ENCODE results near the gene LAMC3. TPM values are rescaled to one million over a fixed set of nuclear protein-coding genes. Genes with fewer than 3 reads are reported as not detected.

Gene LAMC3
- total and polyA plus RNA-seq, 2 donors = 0.61 to 2.6 TPM

DNA sequence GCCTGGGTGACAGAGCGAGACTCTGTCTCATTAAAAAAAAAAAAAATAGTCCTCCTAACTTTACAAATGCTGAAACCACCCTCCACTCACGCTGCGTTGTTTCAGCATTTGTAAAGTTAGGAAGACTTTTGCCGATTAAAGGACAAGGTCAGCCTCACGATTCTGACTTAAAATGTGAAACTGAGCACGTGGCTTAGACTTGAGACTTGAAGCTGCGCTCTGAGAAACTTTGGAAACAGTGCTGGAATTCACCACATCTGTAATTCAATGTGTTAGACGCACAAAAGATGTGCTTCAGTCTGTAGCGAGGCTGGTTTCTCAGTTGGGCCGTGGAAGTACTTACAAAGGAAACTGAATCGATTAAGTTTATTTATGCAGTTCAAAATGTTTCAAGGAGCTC lies 25.0 kb upstream of the LAMC3 start:
- Histone ChIP-seq H3K4me3 (ENCODE audit: low read length in 2 of 2) (no peak overlapping the region), H3K4me1 (ENCODE audit: control insufficient read depth in 2 of 2, insufficient read depth in 2 of 2, low read length in 2 of 2) (no peaks in the 10 kb centered on the region), H3K36me3 (ENCODE audit: control insufficient read depth in 2 of 2, insufficient read depth in 2 of 2, low read length in 1 of 2) (no peaks in the 10 kb centered on the region), H3K27me3 (ENCODE audit: control insufficient read depth in 2 of 2, insufficient read depth in 1 of 2, low read length in 1 of 2) (peaks cover 0 to 8% of the 10 kb centered on the region in 2 donors), H3K27ac (ENCODE audit: low read depth in 1 of 2, low read length in 1 of 2) (no peak overlapping the region), H3K9me3 (ENCODE audit: control insufficient read depth in 2 of 2, insufficient read depth in 1 of 2, low read length in 1 of 2) (no peaks in the 10 kb centered on the region)
- WGBS = 91% methylated on average over 11 of the region's 11 CpGs
- no peak for DNase-seq (ENCODE audit: low read depth in 6 of 9, low spot score in 9 of 9)

DNA sequence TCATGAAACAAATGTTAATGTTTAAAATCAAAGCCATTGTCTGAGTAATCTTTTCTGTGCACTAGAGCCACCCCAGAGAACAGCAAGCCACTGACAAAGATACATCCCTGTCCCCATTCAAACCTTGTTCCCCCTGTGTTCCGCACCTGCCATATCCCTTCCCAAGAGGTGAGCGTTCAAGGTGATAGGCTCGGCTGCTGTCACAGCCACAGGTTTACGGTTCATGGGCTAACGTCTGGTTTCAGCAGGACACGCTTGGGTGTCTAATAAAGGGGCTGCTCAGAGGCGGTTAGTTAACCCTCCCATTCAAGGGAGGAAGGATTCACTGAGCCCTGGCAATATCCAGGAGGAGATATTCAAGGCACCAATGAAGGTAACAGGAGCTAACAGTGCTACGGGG lies 24.5 kb upstream of the LAMC3 start:
- H3K4me1 ChIP-seq (ENCODE audit: control insufficient read depth in 2 of 2, insufficient read depth in 2 of 2, low read length in 2 of 2) = no peaks in the 10 kb centered on the region
- DNase-seq (ENCODE audit: low read depth in 6 of 9, low spot score in 9 of 9) = no peak
- no peak overlapping the region for H3K4me3 ChIP-seq (ENCODE audit: low read length in 2 of 2)
- WGBS = 96% methylated on average over 8 of the region's 8 CpGs
- H3K9me3 ChIP-seq (ENCODE audit: control insufficient read depth in 2 of 2, insufficient read depth in 1 of 2, low read length in 1 of 2) = no peaks in the 10 kb centered on the region
- H3K27ac ChIP-seq (ENCODE audit: low read depth in 1 of 2, low read length in 1 of 2) = no peak overlapping the region
- H3K36me3 ChIP-seq (ENCODE audit: control insufficient read depth in 2 of 2, insufficient read depth in 2 of 2, low read length in 1 of 2) = no peaks in the 10 kb centered on the region
- peaks cover 0 to 8% of the 10 kb centered on the region in 2 donors for H3K27me3 ChIP-seq (ENCODE audit: control insufficient read depth in 2 of 2, insufficient read depth in 1 of 2, low read length in 1 of 2)

DNA sequence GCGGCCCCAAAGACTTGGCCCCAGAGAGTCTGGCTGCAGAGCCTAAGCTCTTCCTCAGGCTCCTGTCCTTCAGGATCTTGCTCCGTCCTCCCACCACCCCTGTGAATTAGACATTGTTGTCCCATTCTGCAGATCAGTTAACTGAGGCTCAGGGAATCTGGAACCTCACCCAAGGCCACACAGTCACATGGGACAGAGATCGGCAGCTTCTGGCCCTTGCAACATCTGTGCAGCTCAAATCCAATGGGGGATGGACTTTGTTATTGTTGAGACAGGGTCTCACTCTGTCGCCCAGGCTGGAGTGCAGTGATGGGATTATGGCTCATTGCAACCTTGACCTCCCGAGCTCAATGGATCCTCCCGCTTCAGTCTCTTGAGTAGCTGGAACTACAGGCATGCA lies 23.9 kb upstream of the LAMC3 start:
- H3K4me1 ChIP-seq (ENCODE audit: control insufficient read depth in 2 of 2, insufficient read depth in 2 of 2, low read length in 2 of 2) = no peaks in the 10 kb centered on the region
- H3K9me3 ChIP-seq (ENCODE audit: control insufficient read depth in 2 of 2, insufficient read depth in 1 of 2, low read length in 1 of 2) = no peaks in the 10 kb centered on the region
- H3K4me3 ChIP-seq (ENCODE audit: low read length in 2 of 2) = no peak overlapping the region
- H3K27ac ChIP-seq (ENCODE audit: low read depth in 1 of 2, low read length in 1 of 2) = no peak overlapping the region
- no peaks in the 10 kb centered on the region for H3K36me3 ChIP-seq (ENCODE audit: control insufficient read depth in 2 of 2, insufficient read depth in 2 of 2, low read length in 1 of 2)
- 97% methylated on average over 6 of the region's 6 CpGs for WGBS
- DNase-seq (ENCODE audit: low read depth in 6 of 9, low spot score in 9 of 9) = no peak
- H3K27me3 ChIP-seq (ENCODE audit: control insufficient read depth in 2 of 2, insufficient read depth in 1 of 2, low read length in 1 of 2) = peaks cover 0 to 5% of the 10 kb centered on the region in 2 donors

GRCh38 chr9:130985606-130986162 lies 23.3 kb upstream of the LAMC3 start:
- WGBS = 82% methylated on average over 5 of the region's 5 CpGs
- Histone ChIP-seq H3K27me3 (ENCODE audit: control insufficient read depth in 2 of 2, insufficient read depth in 1 of 2, low read length in 1 of 2) (peaks cover 0 to 2% of the 10 kb centered on the region in 2 donors), H3K4me1 (ENCODE audit: control insufficient read depth in 2 of 2, insufficient read depth in 2 of 2, low read length in 2 of 2) (no peaks in the 10 kb centered on the region), H3K27ac (ENCODE audit: low read depth in 1 of 2, low read length in 1 of 2) (no peak overlapping the region), H3K36me3 (ENCODE audit: control insufficient read depth in 2 of 2, insufficient read depth in 2 of 2, low read length in 1 of 2) (no peaks in the 10 kb centered on the region), H3K9me3 (ENCODE audit: control insufficient read depth in 2 of 2, insufficient read depth in 1 of 2, low read length in 1 of 2) (no peaks in the 10 kb centered on the region), H3K4me3 (ENCODE audit: low read length in 2 of 2) (no peak overlapping the region)
- no peak for DNase-seq (ENCODE audit: low read depth in 6 of 9, low spot score in 9 of 9)

DNA sequence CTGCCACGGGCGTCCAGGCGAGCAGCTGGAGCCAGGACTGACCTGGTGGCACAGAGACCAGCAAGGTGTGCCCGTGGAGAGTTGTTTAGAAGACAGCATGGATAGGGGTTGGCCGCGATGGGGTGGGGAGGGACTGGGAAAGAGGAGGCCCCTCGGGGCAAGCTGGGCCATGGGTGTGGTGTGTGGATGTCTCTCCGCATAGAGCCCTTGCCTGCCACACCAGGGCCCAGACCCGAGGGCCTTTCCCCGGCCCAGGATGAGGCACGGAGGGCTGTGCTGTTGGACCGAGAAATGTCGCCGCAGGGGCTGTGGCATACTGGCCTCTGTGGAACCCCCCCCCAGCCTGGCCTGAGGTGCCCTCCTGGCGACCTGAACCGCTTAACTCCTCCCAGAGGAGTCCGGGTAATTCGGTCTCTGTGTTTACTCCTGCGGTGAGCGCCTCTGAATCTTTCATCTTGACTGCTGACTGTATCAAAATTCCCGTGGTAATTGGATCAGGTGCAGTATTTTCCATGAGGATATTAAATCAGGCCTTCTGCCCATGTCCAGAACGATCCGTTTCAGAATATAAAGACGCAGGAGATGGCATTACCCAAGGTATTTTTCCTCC lies 22.5 kb upstream of the LAMC3 start:
- H3K27me3 ChIP-seq (ENCODE audit: control insufficient read depth in 2 of 2, insufficient read depth in 1 of 2, low read length in 1 of 2) = peaks cover 0 to 2% of the 10 kb centered on the region in 2 donors
- WGBS = 87% methylated on average over 24 of the region's 24 CpGs

GRCh38 chr9:130987054-130987453 lies 21.9 kb upstream of the LAMC3 start:
- no peak for DNase-seq (ENCODE audit: low read depth in 6 of 9, low spot score in 9 of 9)
- WGBS = 93% methylated on average over 7 of the region's 7 CpGs
- no peak overlapping the region for H3K4me3 ChIP-seq (ENCODE audit: low read length in 2 of 2)
- H3K27ac ChIP-seq (ENCODE audit: low read depth in 1 of 2, low read length in 1 of 2) = no peak overlapping the region
- no peaks in the 10 kb centered on the region for H3K9me3 ChIP-seq (ENCODE audit: control insufficient read depth in 2 of 2, insufficient read depth in 1 of 2, low read length in 1 of 2)
- H3K36me3 ChIP-seq (ENCODE audit: control insufficient read depth in 2 of 2, insufficient read depth in 2 of 2, low read length in 1 of 2) = no peaks in the 10 kb centered on the region
- H3K4me1 ChIP-seq (ENCODE audit: control insufficient read depth in 2 of 2, insufficient read depth in 2 of 2, low read length in 2 of 2) = no peaks in the 10 kb centered on the region
- peaks cover 0 to 2% of the 10 kb centered on the region in 2 donors for H3K27me3 ChIP-seq (ENCODE audit: control insufficient read depth in 2 of 2, insufficient read depth in 1 of 2, low read length in 1 of 2)

More for the DNA sequence above, 22.5 kb upstream of the LAMC3 start:
- no peaks in the 10 kb centered on the region for H3K9me3 ChIP-seq (ENCODE audit: control insufficient read depth in 2 of 2, insufficient read depth in 1 of 2, low read length in 1 of 2)
- no peak for DNase-seq (ENCODE audit: low read depth in 6 of 9, low spot score in 9 of 9)
- no peaks in the 10 kb centered on the region for H3K4me1 ChIP-seq (ENCODE audit: control insufficient read depth in 2 of 2, insufficient read depth in 2 of 2, low read length in 2 of 2)
- no peak overlapping the region for H3K4me3 ChIP-seq (ENCODE audit: low read length in 2 of 2)
- no peaks in the 10 kb centered on the region for H3K36me3 ChIP-seq (ENCODE audit: control insufficient read depth in 2 of 2, insufficient read depth in 2 of 2, low read length in 1 of 2)
- H3K27ac ChIP-seq (ENCODE audit: low read depth in 1 of 2, low read length in 1 of 2) = no peak overlapping the region

DNA sequence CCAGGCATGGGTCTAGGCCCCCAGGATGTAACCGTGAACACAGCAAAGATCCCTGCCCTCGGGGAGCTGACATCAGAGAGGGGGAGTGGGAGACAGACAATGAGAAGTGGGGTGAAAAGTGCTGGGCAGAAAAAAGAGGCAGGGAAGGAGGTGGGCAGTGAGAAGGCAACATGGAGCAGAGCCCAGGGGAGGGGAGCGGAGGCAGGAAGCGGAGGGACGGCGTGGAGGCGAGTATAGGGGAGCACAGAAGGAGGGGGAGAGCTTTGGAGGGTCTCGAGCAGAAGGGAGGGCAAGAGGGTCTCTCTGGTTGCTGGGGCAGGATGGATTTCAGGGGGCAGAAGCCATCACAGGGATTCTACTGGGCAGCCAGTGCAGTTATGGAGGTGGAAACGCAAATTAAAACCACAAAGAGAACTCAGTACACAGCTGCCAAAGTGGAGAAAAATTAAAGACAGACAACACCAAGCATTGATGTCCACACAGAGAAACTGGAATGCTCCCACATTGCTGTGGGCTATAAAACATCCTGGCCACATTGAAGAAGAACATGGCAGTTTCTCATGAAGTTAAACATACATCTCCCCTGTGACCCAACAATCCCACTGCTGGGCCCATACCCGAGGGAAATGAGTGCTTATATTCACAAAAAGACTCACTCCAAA lies 21.1 kb upstream of the LAMC3 start:
- H3K27ac ChIP-seq (ENCODE audit: low read depth in 1 of 2, low read length in 1 of 2) = no peak overlapping the region
- H3K9me3 ChIP-seq (ENCODE audit: control insufficient read depth in 2 of 2, insufficient read depth in 1 of 2, low read length in 1 of 2) = no peaks in the 10 kb centered on the region
- H3K27me3 ChIP-seq (ENCODE audit: control insufficient read depth in 2 of 2, insufficient read depth in 1 of 2, low read length in 1 of 2) = peaks cover 0 to 2% of the 10 kb centered on the region in 2 donors
- no peaks in the 10 kb centered on the region for H3K4me1 ChIP-seq (ENCODE audit: control insufficient read depth in 2 of 2, insufficient read depth in 2 of 2, low read length in 2 of 2)
- H3K4me3 ChIP-seq (ENCODE audit: low read length in 2 of 2) = no peak overlapping the region
- DNase-seq (ENCODE audit: low read depth in 6 of 9, low spot score in 9 of 9) = no peak
- WGBS = 78% methylated on average over 10 of the region's 10 CpGs
- H3K36me3 ChIP-seq (ENCODE audit: control insufficient read depth in 2 of 2, insufficient read depth in 2 of 2, low read length in 1 of 2) = no peaks in the 10 kb centered on the region

- no peak for DNase-seq (ENCODE audit: low read depth in 6 of 9, low spot score in 9 of 9)
- WGBS = 94% methylated on average over 2 of the region's 2 CpGs
- Histone ChIP-seq H3K9me3 (ENCODE audit: control insufficient read depth in 2 of 2, insufficient read depth in 1 of 2, low read length in 1 of 2) (no peaks in the 10 kb centered on the region), H3K36me3 (ENCODE audit: control insufficient read depth in 2 of 2, insufficient read depth in 2 of 2, low read length in 1 of 2) (no peaks in the 10 kb centered on the region), H3K27me3 (ENCODE audit: control insufficient read depth in 2 of 2, insufficient read depth in 1 of 2, low read length in 1 of 2) (peaks cover 0 to 2% of the 10 kb centered on the region in 2 donors), H3K4me3 (ENCODE audit: low read length in 2 of 2) (no peak overlapping the region), H3K4me1 (ENCODE audit: control insufficient read depth in 2 of 2, insufficient read depth in 2 of 2, low read length in 2 of 2) (no peaks in the 10 kb centered on the region), H3K27ac (ENCODE audit: low read depth in 1 of 2, low read length in 1 of 2) (no peak overlapping the region)
Measured at GRCh38 chr9:130988400-130988747, 20.6 kb upstream of the LAMC3 start.

DNA sequence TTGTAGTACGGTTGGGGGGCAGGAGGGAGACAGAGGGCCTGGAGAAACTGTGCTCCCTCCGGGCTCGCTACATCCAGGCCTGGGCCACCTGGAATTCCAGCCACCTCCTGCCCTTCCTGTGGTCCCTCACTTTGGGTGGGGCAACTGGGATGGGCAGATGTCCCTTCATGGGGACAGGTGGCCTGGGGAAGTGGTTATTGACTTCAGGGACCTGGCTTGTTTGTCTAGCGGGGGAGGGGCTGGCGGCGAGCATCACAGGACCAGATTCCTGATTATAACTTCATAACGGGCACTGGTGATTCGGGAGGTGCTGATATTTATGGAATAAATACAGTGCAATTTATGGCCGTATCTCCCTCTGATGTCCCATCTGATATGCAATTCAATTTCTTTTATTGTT lies 20.1 kb upstream of the LAMC3 start:
- peaks cover 0 to 2% of the 10 kb centered on the region in 2 donors for H3K27me3 ChIP-seq (ENCODE audit: control insufficient read depth in 2 of 2, insufficient read depth in 1 of 2, low read length in 1 of 2)
- no peak overlapping the region for H3K4me3 ChIP-seq (ENCODE audit: low read length in 2 of 2)
- no peaks in the 10 kb centered on the region for H3K36me3 ChIP-seq (ENCODE audit: control insufficient read depth in 2 of 2, insufficient read depth in 2 of 2, low read length in 1 of 2)
- H3K27ac ChIP-seq (ENCODE audit: low read depth in 1 of 2, low read length in 1 of 2) = no peak overlapping the region
- DNase-seq (ENCODE audit: low read depth in 6 of 9, low spot score in 9 of 9) = no peak
- no peaks in the 10 kb centered on the region for H3K4me1 ChIP-seq (ENCODE audit: control insufficient read depth in 2 of 2, insufficient read depth in 2 of 2, low read length in 2 of 2)
- 90% methylated on average over 9 of the region's 9 CpGs for WGBS
- H3K9me3 ChIP-seq (ENCODE audit: control insufficient read depth in 2 of 2, insufficient read depth in 1 of 2, low read length in 1 of 2) = no peaks in the 10 kb centered on the region
